Endothelial cell of umbilical vein (primary cell): Measurements from ENCODE around the gene GNAL. TPM values are rescaled to one million over a fixed set of nuclear protein-coding genes. Genes with fewer than 3 reads are reported as not detected.

Experiments
- BruUV-seq: library from RNA; stranded (reverse); fragments of 400-500 nt; replicated peaks from 2 replicates; lab custom pipeline; 2021; lab: Mats Ljungman, UMichigan
- CTCF ChIA-PET: fragments of 300-600, 350-600 bp; sonication (Branson Sonifier 250); formaldehyde crosslinking; loops from one replicate; lab custom pipeline; 2021; ENCODE audit warnings: antibody characterized with exemption, inconsistent platforms; lab: Charles Lee
- POLR2A ChIA-PET: fragments of 300-600, 350-600 bp; sonication (Branson Sonifier 250); formaldehyde crosslinking; loops from one replicate; lab custom pipeline; 2021; ENCODE audit warnings: antibody characterized with exemption, inconsistent platforms; lab: Charles Lee
- DNase-seq: peaks from one replicate; pipeline ENCODE4 v3.0.0-alpha.2; 2011; ENCODE audit warnings: low read depth, low spot score
- FAIRE-seq: peaks from 2 replicates; lab custom pipeline; 2011; peaks lifted over from hg19 to GRCh38; lab: Jason Lieb, UNC
- H2AFZ ChIP-seq: 2 replicates; pipeline ENCODE4 v1.6.0; 2012; ENCODE audit warnings: low read depth, low read length, control low read depth, inconsistent platforms
- H3K27ac ChIP-seq: 2 replicates; pipeline ENCODE4 v1.5.1; 2011; ENCODE audit warnings: low read depth, mild to moderate bottlenecking, control low read depth, low read length, moderate library complexity; ENCODE audit not compliant: insufficient read depth
- H3K27me3 ChIP-seq, 2 experiments: 2 replicates each; pipeline versions ENCODE4 v1.6.0 to v1.6.1; 2011; ENCODE audit warnings: low read length in 2 of 2, mixed read lengths in 1 of 2; ENCODE audit not compliant: control insufficient read depth in 2 of 2, insufficient read depth in 2 of 2
- H3K36me3 ChIP-seq, 2 experiments: 2 replicates in 1 of 2; 3 replicates in 1 of 2; pipeline ENCODE4 v1.5.1; 2011; ENCODE audit warnings: low read length in 2 of 2, mild to moderate bottlenecking in 1 of 2, moderate library complexity in 1 of 2; ENCODE audit not compliant: control insufficient read depth in 2 of 2, insufficient read depth in 2 of 2; ENCODE audit errors: extremely low read depth in 1 of 2
- H3K4me1 ChIP-seq: 3 replicates; pipeline ENCODE4 v1.5.1; 2011; ENCODE audit warnings: mild to moderate bottlenecking, low read length; ENCODE audit not compliant: control insufficient read depth, insufficient read depth; ENCODE audit errors: extremely low read depth
- H3K4me2 ChIP-seq: 2 replicates; pipeline ENCODE4 v1.6.1; 2011; ENCODE audit warnings: low read length, control low read depth, mixed read lengths; ENCODE audit not compliant: insufficient read depth
- H3K4me3 ChIP-seq, 3 experiments: fragments of 200-600 bp in 1 of 3; sonication (generic), shearing (Covaris generic) in 1 of 3; replicated peaks in 1 of 3; 2 replicates each; pipeline ENCODE4 v1.5.1; 2011 to 2016; ENCODE audit warnings: control low read depth in 3 of 3, low read length in 3 of 3, mild to moderate bottlenecking in 2 of 3, inconsistent platforms in 1 of 3, low read depth in 1 of 3, moderate library complexity in 1 of 3; ENCODE audit not compliant: insufficient read depth in 1 of 3
- H3K79me2 ChIP-seq: 2 replicates; pipeline ENCODE4 v1.6.0; 2012; ENCODE audit warnings: low read length, inconsistent platforms; ENCODE audit not compliant: control insufficient read depth, insufficient read depth
- H3K9ac ChIP-seq: replicated peaks from 2 replicates; pipeline ENCODE3; 2011; ENCODE audit warnings: low read length, control low read depth; ENCODE audit not compliant: insufficient read depth; ENCODE audit errors: extremely low read depth
- H3K9me1 ChIP-seq: replicated peaks from 3 replicates; pipeline ENCODE4 v1.6.0; 2011; ENCODE audit warnings: mild to moderate bottlenecking, low read length; ENCODE audit not compliant: control insufficient read depth, insufficient read depth; ENCODE audit errors: extremely low read depth
- H3K9me3 ChIP-seq: replicated peaks from 2 replicates; pipeline ENCODE4 v1.5.1; 2012; ENCODE audit warnings: low read length, inconsistent platforms; ENCODE audit not compliant: control insufficient read depth, insufficient read depth
- H4K20me1 ChIP-seq: replicated peaks from 2 replicates; pipeline ENCODE3; 2011; ENCODE audit warnings: mild to moderate bottlenecking, low read length; ENCODE audit not compliant: control insufficient read depth, insufficient read depth; ENCODE audit errors: extremely low read depth
- EZH2 ChIP-seq: IDR thresholded peaks from 2 replicates; pipeline ENCODE4 v1.6.1; 2012; ENCODE audit warnings: borderline replicate concordance, low read depth, mild to moderate bottlenecking, moderate library complexity, low read length, inconsistent platforms; ENCODE audit not compliant: severe bottlenecking
- FOS ChIP-seq: IDR thresholded peaks from 2 replicates; pipeline ENCODE4 v1.6.1; 2011; ENCODE audit warnings: mild to moderate bottlenecking, low read length, moderate library complexity, borderline replicate concordance; ENCODE audit not compliant: insufficient read depth
- GATA2 ChIP-seq: IDR thresholded peaks from 2 replicates; pipeline ENCODE4 v1.7.0; 2011; ENCODE audit warnings: low read depth, mild to moderate bottlenecking, moderate library complexity, mixed read lengths, low read length; ENCODE audit not compliant: insufficient read length, insufficient read depth
- JUN ChIP-seq: IDR thresholded peaks from 2 replicates; pipeline ENCODE4 v1.6.1; 2011; ENCODE audit warnings: borderline replicate concordance, low read depth; ENCODE audit not compliant: insufficient read length, insufficient read depth
- MYC ChIP-seq: IDR thresholded peaks from one replicate; pipeline ENCODE4 v1.6.1; 2011; ENCODE audit warnings: mild to moderate bottlenecking, low read depth, low read length
- POLR2A ChIP-seq: IDR thresholded peaks from 2 replicates; pipeline ENCODE4 v1.6.1; 2012; ENCODE audit warnings: low read depth, mild to moderate bottlenecking, control low read depth, low read length
- POLR2AphosphoS5 ChIP-seq: IDR thresholded peaks from 2 replicates; pipeline ENCODE4 v1.6.1; 2012; ENCODE audit warnings: low read depth, mild to moderate bottlenecking, control low read depth, low read length, moderate library complexity; ENCODE audit not compliant: insufficient read depth
- dilution Hi-C: fragments of 300-500 bp; cut with MboI; formaldehyde crosslinking; loops from one replicate; pipeline ENCODE4 v1.15.0; 2019; ENCODE audit warnings: low sequenced_read_pairs; ENCODE audit not compliant: extremely low pct_ligation_motif_present
- intact Hi-C: fragments of 100-400 bp; cut with micrococcal nuclease; formaldehyde crosslinking; loops from one replicate; pipeline ENCODE4 v1.10.0; 2022
- polyA plus RNA-seq, 4 experiments: library from polyadenylated mRNA; depleted of rRNA in 3 of 4; stranded (reverse) in 3 of 4; unstranded in 1 of 4; fragments of >200 nt; gene quantifications; 2 replicates each; pipeline versions ENCODE4 v1.2.1 to v1.2.3, GENCODE V29; 2011 to 2012; ENCODE audit warnings: missing spikeins in 1 of 4
- total RNA-seq: library from RNA; stranded (reverse); gene quantifications from 2 replicates; pipeline ENCODE4 v1.2.3, GENCODE V29; 2021
- TF ChIP-seq, protein P1 (sequence below), 2 donors: IDR thresholded peaks; 1 replicate in 1 of 2; 2 replicates in 1 of 2; pipeline ENCODE4 v1.5.1; 2011; ENCODE audit warnings: low read length in 2 of 2, mild to moderate bottlenecking in 2 of 2, moderate library complexity in 2 of 2, control low read depth in 1 of 2, inconsistent platforms in 1 of 2, low read depth in 1 of 2; ENCODE audit not compliant: insufficient read depth in 1 of 2; ENCODE audit errors: extremely low read depth in 1 of 2
- TF ChIP-seq, protein P2 (sequence below): IDR thresholded peaks from 2 replicates; pipeline ENCODE4 v1.6.1; 2011; ENCODE audit not compliant: insufficient read depth, insufficient read length

Gene GNAL
- total and polyA plus RNA-seq, 2 donors (not counting 3 experiments of a cell fraction or from before 2014, with no cell fraction given): 0.07 to 0.73 TPM

DNA sequence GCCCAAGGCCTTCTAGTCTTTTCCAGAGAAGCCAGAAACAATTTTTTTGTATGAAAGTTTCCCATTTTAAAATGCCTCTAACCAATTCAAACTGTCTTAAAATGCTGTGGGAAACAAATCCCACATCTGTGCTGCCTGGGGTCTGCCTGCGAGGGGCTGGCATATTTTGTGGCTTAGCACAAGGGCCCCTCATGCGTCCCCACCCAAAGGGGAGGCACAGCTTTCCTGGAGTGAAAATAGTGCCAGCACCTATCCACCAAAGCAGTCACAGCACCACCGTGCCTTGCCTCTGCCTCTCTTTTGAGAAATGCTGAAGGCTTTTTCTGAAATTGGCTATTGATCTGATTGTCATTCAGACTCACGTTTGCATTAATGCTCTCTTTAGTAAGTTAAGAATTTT is 22.2 kb upstream of the GNAL start:
- ChIA-PET POLR2A (no interaction called here), CTCF (interaction anchor here (2.2 kb wide), 1 partner anchor 11 kb away, joined by 22 read pairs; no protein-coding TSS in a partner anchor)
- Histone ChIP-seq H3K9me3 (no peaks in the 10 kb centered on the region), H3K36me3 (no peaks in the 10 kb centered on the region), H3K9me1 (no peaks in the 10 kb centered on the region), H3K4me1 (no peaks in the 10 kb centered on the region), H3K4me2 (no peak overlapping the region), H2AFZ (no peak overlapping the region), H3K79me2 (no peaks in the 10 kb centered on the region), H3K27me3 (no peaks in the 10 kb centered on the region), H4K20me1 (no peaks in the 10 kb centered on the region), H3K4me3 (no peak overlapping the region), H3K9ac (no peak overlapping the region), H3K27ac (no peak overlapping the region)
- DNase-seq (no peak), FAIRE-seq (no peak)
- no TSS peak for BruUV-seq
- dilution Hi-C loops: no loop called here
- TF ChIP-seq JUN (no peak), GATA2 (no peak), POLR2A (no peak), FOS (no peak), MYC (no peak), POLR2AphosphoS5 (no peak), EZH2 (no peak)
- TF ChIP-seq, protein P1, sequence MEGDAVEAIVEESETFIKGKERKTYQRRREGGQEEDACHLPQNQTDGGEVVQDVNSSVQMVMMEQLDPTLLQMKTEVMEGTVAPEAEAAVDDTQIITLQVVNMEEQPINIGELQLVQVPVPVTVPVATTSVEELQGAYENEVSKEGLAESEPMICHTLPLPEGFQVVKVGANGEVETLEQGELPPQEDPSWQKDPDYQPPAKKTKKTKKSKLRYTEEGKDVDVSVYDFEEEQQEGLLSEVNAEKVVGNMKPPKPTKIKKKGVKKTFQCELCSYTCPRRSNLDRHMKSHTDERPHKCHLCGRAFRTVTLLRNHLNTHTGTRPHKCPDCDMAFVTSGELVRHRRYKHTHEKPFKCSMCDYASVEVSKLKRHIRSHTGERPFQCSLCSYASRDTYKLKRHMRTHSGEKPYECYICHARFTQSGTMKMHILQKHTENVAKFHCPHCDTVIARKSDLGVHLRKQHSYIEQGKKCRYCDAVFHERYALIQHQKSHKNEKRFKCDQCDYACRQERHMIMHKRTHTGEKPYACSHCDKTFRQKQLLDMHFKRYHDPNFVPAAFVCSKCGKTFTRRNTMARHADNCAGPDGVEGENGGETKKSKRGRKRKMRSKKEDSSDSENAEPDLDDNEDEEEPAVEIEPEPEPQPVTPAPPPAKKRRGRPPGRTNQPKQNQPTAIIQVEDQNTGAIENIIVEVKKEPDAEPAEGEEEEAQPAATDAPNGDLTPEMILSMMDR (IDR thresholded peaks at IDR 0.05; ENCODE audit: extremely low read depth in 1 of 2, insufficient read depth in 1 of 2, low read depth in 1 of 2, low read length in 2 of 2): no peak
- TF ChIP-seq, protein P2, sequence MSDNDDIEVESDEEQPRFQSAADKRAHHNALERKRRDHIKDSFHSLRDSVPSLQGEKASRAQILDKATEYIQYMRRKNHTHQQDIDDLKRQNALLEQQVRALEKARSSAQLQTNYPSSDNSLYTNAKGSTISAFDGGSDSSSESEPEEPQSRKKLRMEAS: no peak
- intact Hi-C loops: no loop called here
